A172 (cell line): ENCODE data around the gene ZNF860. TPM values are rescaled to one million over a fixed set of nuclear protein-coding genes. Genes with fewer than 3 reads are reported as not detected.

Experiments used
- total RNA-seq: library from RNA; depleted of rRNA; stranded (reverse); fragments of >200 nt; shearing (Covaris generic); gene quantifications from 2 replicates; pipeline ENCODE4 v1.2.3, GENCODE V29; 2014; rRNA removed

Gene ZNF860
- total RNA-seq, 1 experiment from 2014 or later: 3.2 TPM

Other genes with a start within 250 kb of the ZNF860 start
- gene OSBPL10, start 488 bp upstream of the ZNF860 start, total RNA-seq: 23.0 and 24.2 TPM in 2 replicates
- gene GPD1L, start 124.9 kb downstream of the ZNF860 start, total RNA-seq: 19.9 and 24.3 TPM in 2 replicates